ENCODE measurements around the gene TNP1. TPM values are rescaled to one million over a fixed set of nuclear protein-coding genes. Genes with fewer than 3 reads are reported as not detected.

Gene TNP1
- polyA plus RNA-seq, 3 donors, result not detected

GRCh38 chr2:216887138-216887537 lies 27.3 kb upstream of the TNP1 start:
- Histone ChIP-seq H3K9ac (ENCODE audit: insufficient read depth, low read length, poor library complexity, severe bottlenecking) (no peak overlapping the region), H3K27ac (ENCODE audit: low read depth in 1 of 2, low read length in 2 of 2) (no peak overlapping the region), H3K36me3 (replicated peaks in 1 of 2; ENCODE audit: control insufficient read depth in 1 of 2, insufficient read depth in 2 of 2, low read length in 2 of 2) (no peaks in the 10 kb centered on the region), H3K79me2 (ENCODE audit: insufficient read depth, low read length) (no peaks in the 10 kb centered on the region), H3K9me3 (replicated peaks in 1 of 2; ENCODE audit: control insufficient read depth in 1 of 2, insufficient read depth in 1 of 2, low read length in 2 of 2) (no peaks in the 10 kb centered on the region), H3K4me3 (replicated peaks in 1 of 3; ENCODE audit: low read depth in 2 of 3, low read length in 3 of 3) (no peak overlapping the region), H2AFZ (ENCODE audit: insufficient read depth, low read depth, low read length, poor library complexity, severe bottlenecking) (no peak overlapping the region), H3K4me1 (ENCODE audit: control insufficient read depth in 1 of 2, insufficient read depth in 2 of 2, low read length in 2 of 2) (no peaks in the 10 kb centered on the region), H3K27me3 (ENCODE audit: control insufficient read depth in 2 of 2, insufficient read depth in 2 of 2, low read length in 2 of 2) (no peaks in the 10 kb centered on the region), H4K20me1 (ENCODE audit: insufficient read depth, low read length) (no peaks in the 10 kb centered on the region), H3K4me2 (replicated peaks; ENCODE audit: extremely low read depth, low read length, poor library complexity, severe bottlenecking) (no peak overlapping the region)
- no peak for TF ChIP-seq CTCF (IDR thresholded peaks at IDR 0.05)
- peak overlapping the region in 1 of 7 donors; percentile 51 for H3K27ac Mint-ChIP-seq
- no peaks in the 10 kb centered on the region for H3K4me1 Mint-ChIP-seq
- no peak overlapping the region for H3K4me3 Mint-ChIP-seq
- H3K9me3 Mint-ChIP-seq, result peaks cover 0 to 15% (median 4%) of the 10 kb centered on the region in 7 donors
- no peak for DNase-seq
- intact Hi-C loops (cut with micrococcal nuclease), result no loop called here
- H3K36me3 Mint-ChIP-seq, result no peaks in the 10 kb centered on the region
- 95% methylated on average over 7 of the region's 8 CpGs for WGBS (ENCODE audit: insufficient coverage)
- peaks cover 0 to 4% (median 2%) of the 10 kb centered on the region in 3 donors for H3K27me3 Mint-ChIP-seq (ENCODE audit: low read depth in 3 of 3)

GRCh38 chr2:216885117-216885553 lies 25.3 kb upstream of the TNP1 start:
- Mint-ChIP-seq H3K36me3 (no peaks in the 10 kb centered on the region), H3K27ac (no peak overlapping the region), H3K27me3 (ENCODE audit: low read depth in 3 of 3) (peaks cover 0 to 7% (median 4%) of the 10 kb centered on the region in 3 donors), H3K9me3 (peaks cover 0 to 13% (median 5%) of the 10 kb centered on the region in 7 donors), H3K4me3 (no peak overlapping the region), H3K4me1 (peaks cover 2% of the 10 kb centered on the region)
- H4K20me1 ChIP-seq (ENCODE audit: insufficient read depth, low read length), result no peaks in the 10 kb centered on the region
- no peak overlapping the region for H2AFZ ChIP-seq (ENCODE audit: insufficient read depth, low read depth, low read length, poor library complexity, severe bottlenecking)
- 94% methylated on average over 32 of the region's 32 CpGs for WGBS (ENCODE audit: insufficient coverage)
- intact Hi-C loops (cut with micrococcal nuclease), result no loop called here
- TF ChIP-seq CTCF (IDR thresholded peaks at IDR 0.05), result no peak
- H3K9me3 ChIP-seq (replicated peaks in 1 of 2; ENCODE audit: control insufficient read depth in 1 of 2, insufficient read depth in 1 of 2, low read length in 2 of 2), result no peaks in the 10 kb centered on the region
- H3K79me2 ChIP-seq (ENCODE audit: insufficient read depth, low read length), result no peaks in the 10 kb centered on the region
- H3K4me2 ChIP-seq (replicated peaks; ENCODE audit: extremely low read depth, low read length, poor library complexity, severe bottlenecking), result no peak overlapping the region
- H3K4me3 ChIP-seq (replicated peaks in 1 of 3; ENCODE audit: low read depth in 2 of 3, low read length in 3 of 3), result no peak overlapping the region
- no peak for DNase-seq
- no peaks in the 10 kb centered on the region for H3K4me1 ChIP-seq (ENCODE audit: control insufficient read depth in 1 of 2, insufficient read depth in 2 of 2, low read length in 2 of 2)
- no peaks in the 10 kb centered on the region for H3K27me3 ChIP-seq (ENCODE audit: control insufficient read depth in 2 of 2, insufficient read depth in 2 of 2, low read length in 2 of 2)
- H3K36me3 ChIP-seq (replicated peaks in 1 of 2; ENCODE audit: control insufficient read depth in 1 of 2, insufficient read depth in 2 of 2, low read length in 2 of 2), result no peaks in the 10 kb centered on the region
- no peak overlapping the region for H3K9ac ChIP-seq (ENCODE audit: insufficient read depth, low read length, poor library complexity, severe bottlenecking)
- no peak overlapping the region for H3K27ac ChIP-seq (ENCODE audit: low read depth in 1 of 2, low read length in 2 of 2)

All from CD14-positive monocyte (primary cell).